Caco-2 (cell line): ENCODE results near the gene JARID2. TPM values are rescaled to one million over a fixed set of nuclear protein-coding genes. Genes with fewer than 3 reads are reported as not detected.

Experiments
- BruUV-seq: library from RNA; stranded (reverse); fragments of 400-500 nt; replicated peaks from 2 replicates; lab custom pipeline; 2021; lab: Mats Ljungman, UMichigan
- CTCF ChIA-PET: fragments of 300-600 bp; sonication (Branson Sonifier 250); formaldehyde crosslinking; loops from one replicate; lab custom pipeline; 2022; ENCODE audit warnings: antibody characterized with exemption; lab: Charles Lee
- POLR2A ChIA-PET: fragments of 300-600 bp; sonication (Branson Sonifier 250); formaldehyde crosslinking; loops from one replicate; lab custom pipeline; 2022; ENCODE audit warnings: antibody characterized with exemption; lab: Charles Lee
- DNase-seq, 2 experiments: peaks; one replicate each; pipeline versions ENCODE4 v3.0.0 to v3.0.0-alpha.2; 2020 to 2022
- H3K27me3 ChIP-seq: replicated peaks from 2 replicates; pipeline ENCODE4 v1.6.0; 2011; ENCODE audit warnings: low read length; ENCODE audit not compliant: control insufficient read depth, insufficient read depth
- H3K36me3 ChIP-seq: 2 replicates; pipeline ENCODE4 v1.5.1; 2011; ENCODE audit warnings: low read length; ENCODE audit not compliant: control insufficient read depth, insufficient read depth
- H3K4me1 ChIP-seq: fragments of 250-450 bp; sonication (Bioruptor Pico); 2 replicates; pipeline ENCODE4 v1.5.1; 2020; ENCODE audit warnings: mild to moderate bottlenecking
- H3K4me3 ChIP-seq: 2 replicates; pipeline ENCODE4 v1.5.1; 2011; ENCODE audit warnings: low read depth, mild to moderate bottlenecking, control low read depth, low read length
- H3K9me3 ChIP-seq: fragments of 250-450 bp; sonication (Bioruptor Pico); 2 replicates; pipeline ENCODE4 v1.5.1; 2020; ENCODE audit warnings: mild to moderate bottlenecking, moderate library complexity
- H3K27ac Mint-ChIP-seq: one replicate; pipeline ENCODE4 v1.8.0; 2022; ENCODE audit warnings: mixed read lengths; ENCODE audit not compliant: unreplicated experiment
- H3K27me3 Mint-ChIP-seq: one replicate; pipeline ENCODE4 v1.8.0; 2022; ENCODE audit warnings: mixed read lengths; ENCODE audit not compliant: insufficient read depth, unreplicated experiment
- H3K36me3 Mint-ChIP-seq: one replicate; pipeline ENCODE4 v1.8.0; 2022; ENCODE audit warnings: mild to moderate bottlenecking, mixed read lengths; ENCODE audit not compliant: insufficient read depth, unreplicated experiment
- H3K4me1 Mint-ChIP-seq: one replicate; pipeline ENCODE4 v1.8.0; 2022; ENCODE audit warnings: low read depth, mixed read lengths; ENCODE audit not compliant: unreplicated experiment
- H3K4me3 Mint-ChIP-seq: one replicate; pipeline ENCODE4 v1.8.0; 2022; ENCODE audit warnings: mild to moderate bottlenecking, moderate library complexity, mixed read lengths; ENCODE audit not compliant: unreplicated experiment
- H3K9me3 Mint-ChIP-seq: one replicate; pipeline ENCODE4 v1.8.0; 2022; ENCODE audit warnings: mixed read lengths; ENCODE audit not compliant: unreplicated experiment
- CTCF ChIP-seq, 2 experiments: fragments of 200-600 bp in 1 of 2; IDR thresholded peaks; 1 replicate in 1 of 2; 2 replicates in 1 of 2; pipeline versions ENCODE4 v1.5.1 to v1.8.0; 2011 to 2022; ENCODE audit warnings: antibody characterized with exemption in 1 of 2, control low read depth in 1 of 2, inconsistent platforms in 1 of 2, low read depth in 1 of 2, low read length in 1 of 2, mild to moderate bottlenecking in 1 of 2, moderate library complexity in 1 of 2; ENCODE audit not compliant: insufficient read depth in 1 of 2, severe bottlenecking in 1 of 2, unreplicated experiment in 1 of 2
- intact Hi-C: fragments of 100-400 bp; cut with micrococcal nuclease; formaldehyde crosslinking; loops from one replicate; pipeline ENCODE4 v1.10.0; 2022; ENCODE audit not compliant: unreplicated experiment
- total RNA-seq: library from RNA; stranded (reverse); gene quantifications from 2 replicates; pipeline ENCODE4 v1.2.3, GENCODE V29; 2022

JARID2 gene
- total RNA-seq, 1 experiment from 2014 or later = 18.3 TPM

DNA sequence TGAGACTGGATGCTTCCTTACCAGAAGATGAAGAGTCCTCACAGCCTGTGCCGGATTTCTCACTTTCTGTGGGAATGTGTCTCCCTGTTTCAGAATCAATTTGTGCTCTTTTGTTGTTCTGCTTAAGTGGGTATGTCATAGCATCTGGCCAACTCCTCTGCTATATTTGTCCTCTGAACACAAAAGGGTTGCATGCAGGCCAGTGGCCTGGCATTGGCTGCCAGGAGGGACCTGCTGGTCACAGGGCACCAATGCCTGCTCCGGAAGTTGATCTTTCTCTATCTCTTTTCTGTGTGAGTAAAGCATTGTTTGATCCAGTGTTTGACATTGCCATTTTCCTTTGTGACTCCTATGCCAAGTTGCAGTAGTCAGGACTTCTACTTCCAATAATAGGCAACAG is 47.8 kb downstream of the JARID2 start:
- intact Hi-C loops = no loop called here
- H3K9me3 Mint-ChIP-seq = no peaks in the 10 kb centered on the region
- H3K36me3 Mint-ChIP-seq = no peaks in the 10 kb centered on the region
- no peak overlapping the region for H3K4me3 Mint-ChIP-seq
- no peaks in the 10 kb centered on the region for H3K36me3 ChIP-seq
- POLR2A ChIA-PET = no interaction called here
- H3K27me3 ChIP-seq = no peaks in the 10 kb centered on the region
- H3K9me3 ChIP-seq = no peaks in the 10 kb centered on the region
- TF ChIP-seq CTCF (IDR thresholded peaks at IDR 0.05; ENCODE audit: insufficient read depth in 1 of 2, low read depth in 1 of 2, low read length in 1 of 2, severe bottlenecking in 1 of 2, unreplicated experiment in 1 of 2) = no peak
- DNase-seq = no peak
- no peak overlapping the region for H3K27ac Mint-ChIP-seq
- H3K4me1 ChIP-seq = peaks cover 8% of the 10 kb centered on the region; the same call in 1 of the 2 replicates
- H3K27me3 Mint-ChIP-seq = no peaks in the 10 kb centered on the region
- no peak overlapping the region for H3K4me3 ChIP-seq
- peaks cover 29% of the 10 kb centered on the region for H3K4me1 Mint-ChIP-seq
- BruUV-seq = no TSS peak
- CTCF ChIA-PET = no interaction called here

DNA sequence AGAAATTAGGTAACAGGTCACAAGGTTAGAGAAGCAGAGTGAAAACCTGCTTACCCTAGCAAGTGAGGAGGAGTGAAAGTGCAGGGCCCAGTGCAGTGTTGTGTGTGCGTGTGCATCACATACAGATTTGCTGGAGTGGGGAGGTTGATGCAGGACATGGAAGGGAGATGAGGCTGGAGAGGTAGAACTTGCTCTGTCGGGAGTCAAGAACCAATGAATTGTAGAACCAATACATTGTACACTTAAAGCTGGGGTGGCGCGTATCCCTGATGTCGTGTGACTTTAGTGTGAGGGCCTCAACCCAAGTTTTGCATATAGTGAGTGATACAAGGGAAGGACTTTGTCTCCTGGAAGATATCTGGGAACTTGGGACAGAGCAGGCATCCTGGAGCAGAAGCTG is 48.6 kb downstream of the JARID2 start:
- intact Hi-C loops = no loop called here
- no TSS peak for BruUV-seq
- Histone ChIP-seq H3K27me3 (no peaks in the 10 kb centered on the region), H3K36me3 (no peaks in the 10 kb centered on the region), H3K4me3 (no peak overlapping the region), H3K4me1 (peaks cover 16% of the 10 kb centered on the region), H3K9me3 (no peaks in the 10 kb centered on the region)
- Mint-ChIP-seq H3K4me1 (peaks cover 31% of the 10 kb centered on the region), H3K27ac (no peak overlapping the region), H3K4me3 (no peak overlapping the region), H3K9me3 (no peaks in the 10 kb centered on the region), H3K27me3 (no peaks in the 10 kb centered on the region), H3K36me3 (no peaks in the 10 kb centered on the region)
- CTCF ChIA-PET = no interaction called here
- no peak for TF ChIP-seq CTCF (IDR thresholded peaks at IDR 0.05; ENCODE audit: insufficient read depth in 1 of 2, low read depth in 1 of 2, low read length in 1 of 2, severe bottlenecking in 1 of 2, unreplicated experiment in 1 of 2)
- POLR2A ChIA-PET = no interaction called here
- DNase-seq = no peak

GRCh38 chr6:15296249-15296648 is 50.4 kb downstream of the JARID2 start:
- no peaks in the 10 kb centered on the region for H3K9me3 Mint-ChIP-seq
- H3K36me3 Mint-ChIP-seq = no peaks in the 10 kb centered on the region
- DNase-seq = no peak
- peaks cover 40% of the 10 kb centered on the region for H3K4me1 Mint-ChIP-seq
- no peaks in the 10 kb centered on the region for H3K27me3 Mint-ChIP-seq
- no peak overlapping the region for H3K27ac Mint-ChIP-seq
- TF ChIP-seq CTCF (IDR thresholded peaks at IDR 0.05; ENCODE audit: insufficient read depth in 1 of 2, low read depth in 1 of 2, low read length in 1 of 2, severe bottlenecking in 1 of 2, unreplicated experiment in 1 of 2) = no peak
- Histone ChIP-seq H3K4me1 (peaks cover 19% of the 10 kb centered on the region), H3K4me3 (no peak overlapping the region), H3K36me3 (no peaks in the 10 kb centered on the region), H3K9me3 (no peaks in the 10 kb centered on the region), H3K27me3 (no peaks in the 10 kb centered on the region)
- intact Hi-C loops = no loop called here
- no peak overlapping the region for H3K4me3 Mint-ChIP-seq
- POLR2A ChIA-PET = no interaction called here
- BruUV-seq = no TSS peak
- CTCF ChIA-PET = no interaction called here
